GM19023 (cell line): ENCODE results near the gene PWP1.

ENCODE experiments used
- ATAC-seq: cut with Tn5 transposase; IDR thresholded peaks from one replicate; pipeline ENCODE4 v1.9.1; 2021; ENCODE audit warnings: mild to moderate bottlenecking, moderate library complexity; ENCODE audit not compliant: unreplicated experiment

PWP1 gene

DNA sequence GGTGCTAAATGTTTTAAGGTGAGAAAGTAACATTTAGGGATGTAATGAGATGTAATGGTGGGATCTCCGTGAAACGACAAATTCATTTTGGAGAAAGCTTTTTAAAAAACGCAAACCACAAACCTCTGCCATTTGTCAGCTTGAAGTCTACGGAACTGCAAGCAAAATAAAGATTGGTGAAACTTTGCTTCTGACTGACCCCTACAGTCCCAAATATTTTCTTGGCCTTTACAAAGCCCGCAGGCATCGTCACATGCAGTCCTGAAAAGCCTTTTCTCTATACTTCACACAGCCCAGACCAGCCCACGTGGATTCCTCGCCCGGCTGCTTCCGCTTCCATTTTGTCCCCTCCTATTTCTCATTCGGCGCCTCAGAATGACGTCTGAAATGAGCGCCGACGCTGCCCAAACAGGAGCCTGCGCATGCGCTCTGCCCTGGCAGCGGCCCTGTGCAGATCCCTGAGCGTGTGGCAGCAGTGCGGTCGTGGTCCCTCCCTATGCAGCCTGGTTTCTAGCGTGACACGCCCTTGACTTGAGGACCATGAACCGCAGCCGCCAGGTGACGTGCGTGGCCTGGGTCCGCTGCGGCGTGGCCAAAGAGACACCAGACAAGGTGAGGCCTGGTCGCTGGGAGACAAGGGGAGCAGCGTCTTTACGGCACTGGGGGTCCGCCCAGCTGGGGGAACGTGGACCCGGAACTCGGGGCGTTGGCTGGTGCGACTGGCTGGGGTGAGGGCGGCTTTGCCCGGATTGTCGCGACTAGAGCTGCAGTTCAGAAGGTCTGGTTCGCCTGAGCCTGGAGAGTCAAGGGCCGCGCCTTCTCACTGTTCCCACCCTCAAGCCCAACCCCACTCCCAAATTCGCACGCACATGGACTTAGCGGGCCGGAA, at the start of gene PWP1:
PWP1 (plus strand) TSS at position 440 of the 889 bp plus-strand sequence; CDS start at position 541, 101 bp downstream.
- ATAC-seq, result peak; percentile 89

DNA sequence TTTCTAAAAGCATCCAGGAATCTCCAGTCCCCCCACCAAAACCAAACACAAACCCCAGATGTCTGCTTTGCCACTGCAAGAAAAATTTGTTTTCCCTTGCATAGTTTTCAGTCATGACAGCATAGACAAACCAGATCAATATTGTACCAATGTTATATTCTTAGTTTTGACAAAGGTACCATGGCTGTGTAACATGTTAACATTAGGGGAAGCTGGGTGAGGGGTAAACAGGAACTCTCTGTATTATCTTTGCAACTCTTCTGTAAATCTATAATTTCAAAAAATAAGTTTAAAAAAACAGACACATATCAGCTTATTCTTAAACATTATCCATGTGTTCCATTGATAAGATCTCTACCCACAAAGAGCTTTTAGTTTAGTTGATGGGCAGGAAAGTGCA, 44.4 kb upstream of the PWP1 start:
- no peak for ATAC-seq

DNA sequence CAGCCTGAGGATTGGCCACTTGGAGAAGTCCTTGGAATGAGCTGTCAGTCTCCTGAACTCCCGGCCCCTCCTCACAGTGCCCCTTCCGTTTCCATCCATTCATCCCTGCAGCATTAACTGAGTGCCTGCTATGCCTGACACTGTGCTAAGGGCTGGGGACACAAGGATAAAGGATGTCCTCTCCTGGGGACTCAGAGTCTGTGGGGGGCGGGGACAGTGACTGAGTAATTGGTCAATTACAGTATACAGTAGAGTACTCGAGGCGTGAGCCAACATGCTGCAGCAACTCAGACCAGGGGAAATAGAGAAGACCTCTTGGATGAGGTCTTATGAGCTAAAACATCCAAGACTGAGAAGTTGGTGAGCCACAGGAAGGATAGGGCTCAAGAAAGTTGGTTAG, 43.4 kb upstream of the PWP1 start:
- ATAC-seq, result no peak

DNA sequence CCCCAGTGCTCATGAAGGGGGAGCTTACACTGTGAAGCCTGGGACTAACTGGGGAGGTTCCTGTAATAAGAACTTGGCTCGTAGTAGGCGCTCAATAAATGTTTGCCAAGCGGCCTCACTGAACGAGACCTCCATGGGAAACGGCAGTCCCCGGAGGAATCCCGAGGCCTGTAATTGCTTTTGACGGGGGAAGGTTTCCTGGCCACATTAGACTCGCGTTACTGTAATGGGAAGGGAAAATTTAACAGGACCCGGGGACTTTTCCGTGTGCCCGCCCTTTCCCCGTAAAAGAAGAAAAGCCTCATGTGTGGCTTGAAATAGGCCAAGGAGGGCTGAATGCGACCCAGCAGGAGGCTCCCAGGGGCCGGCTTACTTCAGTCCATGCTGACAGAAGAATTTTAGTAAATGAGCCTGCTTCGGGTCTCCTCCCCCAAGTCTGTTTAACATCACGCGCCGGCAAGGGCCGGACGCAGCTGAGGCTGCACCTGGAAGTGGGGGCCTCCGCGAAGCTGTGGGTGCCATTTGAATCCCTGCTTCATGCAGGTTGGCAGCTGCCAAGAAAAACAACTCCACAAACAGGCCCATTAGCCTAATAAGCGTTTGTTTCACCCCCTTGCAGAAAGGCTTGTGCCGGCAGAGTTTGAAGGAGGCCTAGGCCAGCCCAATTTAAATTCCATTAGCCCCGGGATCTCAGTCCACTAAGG, 39.8 kb upstream of the PWP1 start:
- ATAC-seq, result no peak

DNA sequence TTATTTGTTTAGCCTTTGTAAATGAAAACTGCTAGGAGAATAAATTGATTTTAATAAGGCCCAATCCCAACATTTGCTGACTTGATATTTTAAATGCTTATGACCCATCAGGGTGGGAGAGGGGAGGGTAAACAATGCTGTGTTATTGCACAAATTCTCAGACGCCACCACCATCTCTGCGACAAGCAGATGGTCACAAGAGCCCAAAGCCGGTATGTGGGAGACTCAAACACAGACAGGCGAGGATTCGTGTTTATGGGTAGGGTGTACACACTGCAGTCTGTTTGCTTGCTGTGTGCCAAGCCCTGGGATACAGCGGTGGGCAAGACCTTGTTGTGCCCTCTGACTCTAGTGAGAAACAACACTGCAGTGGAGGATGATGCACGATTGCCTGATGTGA, 39.2 kb upstream of the PWP1 start:
- no peak for ATAC-seq

DNA sequence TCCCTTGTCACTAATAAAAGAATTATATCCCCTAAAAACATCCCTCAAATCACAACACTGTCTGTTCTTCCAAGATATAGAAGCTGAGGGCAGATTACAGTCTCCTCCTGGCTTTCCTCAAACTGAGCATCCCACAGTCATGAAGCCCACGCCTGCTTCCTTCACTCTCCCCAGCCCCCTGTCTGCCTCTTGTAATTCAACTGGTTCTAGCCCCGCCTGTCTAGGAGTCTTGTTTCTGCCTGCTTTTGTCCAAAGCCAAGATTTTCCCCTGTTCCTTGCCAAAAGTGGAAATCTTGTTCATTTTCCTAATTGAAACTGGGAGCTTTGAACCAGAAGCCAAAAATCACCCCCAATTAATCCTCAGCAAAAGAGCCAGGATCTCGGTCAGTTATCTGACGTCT, 35.9 kb upstream of the PWP1 start:
- no peak for ATAC-seq

GRCh38 chr12:107650977-107651376, 34.6 kb upstream of the PWP1 start:
- no peak for ATAC-seq

DNA sequence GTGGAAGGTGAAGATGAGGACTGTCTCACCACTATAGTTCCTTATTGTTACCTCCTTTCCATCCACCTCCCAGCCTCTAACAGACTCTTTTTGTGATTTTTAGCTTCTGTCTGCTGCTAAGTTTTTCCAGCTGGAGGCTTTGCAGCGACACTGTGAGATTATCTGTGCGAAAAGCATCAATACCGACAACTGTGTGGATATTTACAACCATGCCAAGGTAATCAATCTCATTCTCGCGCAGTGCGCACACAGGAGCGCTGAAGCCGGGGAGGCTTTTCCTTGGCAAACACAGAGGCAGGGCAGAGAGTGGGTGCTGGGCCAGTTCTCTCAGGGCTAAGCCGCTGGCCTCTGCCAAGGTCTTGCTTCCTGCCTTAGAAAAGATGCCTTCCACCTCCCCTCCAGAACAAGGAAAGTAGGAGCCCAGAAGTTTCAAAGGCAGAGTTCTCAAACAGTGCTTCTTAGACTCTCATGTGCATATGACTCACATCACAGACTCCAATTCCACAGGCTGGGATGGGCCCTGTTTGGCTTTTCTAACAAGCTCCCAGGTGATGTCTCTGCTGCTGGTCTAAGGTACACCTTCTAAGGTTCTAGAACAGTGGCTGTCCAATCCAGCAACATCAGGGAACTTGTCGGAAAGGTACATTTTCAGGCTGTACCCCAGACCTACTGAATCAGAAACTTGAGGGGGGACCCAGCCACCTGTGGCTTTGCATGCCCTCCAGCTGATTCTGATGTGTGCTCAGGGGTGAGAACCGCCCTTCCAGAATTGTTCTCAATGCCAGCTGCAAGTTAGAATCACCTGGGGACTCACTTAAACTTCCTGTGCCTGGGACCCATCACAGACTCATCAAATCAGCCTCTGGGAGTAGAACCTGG, 33.8 kb upstream of the PWP1 start:
- ATAC-seq, result no peak

GRCh38 chr12:107653519-107653918, 32.1 kb upstream of the PWP1 start:
- ATAC-seq, result no peak

DNA sequence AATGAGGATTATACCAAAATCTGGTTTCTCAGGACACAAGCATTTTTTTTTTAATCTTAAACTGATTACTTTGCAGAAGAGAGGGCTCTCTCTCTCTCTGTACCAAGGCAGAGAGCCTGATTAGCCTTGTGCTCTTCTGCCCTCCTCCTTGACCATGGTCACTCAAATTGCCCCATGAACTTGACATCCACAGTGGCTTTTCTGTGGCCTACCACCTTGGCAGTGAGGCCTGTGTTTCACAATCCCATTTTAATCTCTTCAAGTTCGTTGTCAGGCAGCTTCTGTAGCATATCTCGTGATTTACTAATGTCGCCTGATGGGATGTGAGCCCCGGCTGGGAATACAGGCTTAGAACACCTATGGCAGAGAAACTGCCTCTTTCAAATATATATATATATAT, 30.7 kb upstream of the PWP1 start:
- ATAC-seq, result no peak

DNA sequence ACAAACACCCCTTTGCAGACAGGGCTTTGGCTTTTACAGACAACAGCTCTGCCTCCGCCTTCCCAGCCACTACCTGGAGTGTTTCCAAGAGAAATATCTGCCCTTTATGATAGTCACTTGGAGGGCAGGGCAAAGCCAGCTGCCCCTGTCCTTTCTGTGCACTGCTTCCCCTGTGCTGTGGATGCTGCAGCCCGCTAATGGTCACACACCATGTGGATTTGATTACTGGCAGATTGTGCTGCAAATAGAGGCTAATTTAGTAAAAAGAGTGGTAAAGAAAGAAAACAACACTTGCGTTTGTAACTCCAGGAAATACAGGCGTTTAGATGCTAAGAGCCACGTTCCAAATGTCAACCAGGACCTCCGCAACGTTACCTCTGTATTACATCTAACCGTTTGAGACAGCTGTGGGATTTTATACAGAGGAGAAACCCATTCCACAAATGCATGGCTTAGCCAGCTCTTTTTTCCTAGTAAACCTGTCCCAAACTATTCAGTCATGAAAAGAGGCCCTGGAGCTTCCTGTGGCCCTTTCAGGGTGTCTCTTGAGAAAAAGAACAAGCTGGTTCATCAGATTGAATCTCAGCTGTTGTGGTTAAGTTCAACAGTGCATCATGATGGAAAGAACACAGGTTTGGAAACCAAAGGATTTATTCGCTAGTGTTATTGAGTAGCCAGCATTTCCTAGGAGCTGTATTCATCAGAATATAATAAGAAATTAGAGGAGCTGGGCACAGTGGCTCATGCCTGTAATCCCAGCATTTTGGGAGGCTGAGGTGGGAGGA, 30.1 kb upstream of the PWP1 start:
- no peak for ATAC-seq

DNA sequence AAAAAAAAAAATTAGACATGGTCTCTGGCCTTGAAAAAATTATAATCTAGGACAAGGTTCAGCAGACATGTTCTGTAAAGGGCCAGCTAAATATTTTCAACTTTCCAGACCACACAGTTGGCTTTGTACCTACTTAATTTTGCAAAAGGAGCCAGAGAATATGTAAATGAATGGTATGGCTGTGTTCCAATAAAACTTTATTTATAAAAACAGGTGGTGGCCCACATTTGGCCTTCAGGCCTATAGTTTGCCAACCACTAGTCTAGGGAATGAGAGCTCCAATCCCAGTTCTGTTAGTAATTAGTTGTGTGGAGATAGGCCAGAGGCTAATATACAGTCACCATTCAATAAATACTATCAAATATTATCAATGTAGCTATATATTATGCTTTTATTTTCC, 29.3 kb upstream of the PWP1 start:
- no peak for ATAC-seq

DNA sequence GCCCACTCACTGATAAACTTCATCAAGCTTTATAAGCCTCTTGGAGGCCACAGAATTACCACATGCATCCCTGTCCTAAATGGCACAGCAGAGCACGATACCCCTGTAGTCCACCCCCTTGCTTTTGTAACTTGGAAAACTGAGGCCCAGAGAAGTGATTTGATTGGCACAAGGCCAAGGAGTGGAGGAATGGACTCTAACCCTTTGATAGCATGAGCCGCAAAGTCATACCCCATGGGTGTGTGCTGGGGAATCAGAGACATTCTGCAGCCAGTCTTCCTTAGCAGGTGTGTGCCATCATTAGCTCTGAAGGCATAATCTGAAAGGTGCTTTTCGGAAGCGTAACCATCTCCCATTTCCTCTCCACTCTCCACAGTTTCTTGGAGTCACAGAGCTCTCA, 28.5 kb upstream of the PWP1 start:
- ATAC-seq, result no peak

- ATAC-seq, result no peak
Observed at GRCh38 chr12:107657621-107658020, 28.0 kb upstream of the PWP1 start.

DNA sequence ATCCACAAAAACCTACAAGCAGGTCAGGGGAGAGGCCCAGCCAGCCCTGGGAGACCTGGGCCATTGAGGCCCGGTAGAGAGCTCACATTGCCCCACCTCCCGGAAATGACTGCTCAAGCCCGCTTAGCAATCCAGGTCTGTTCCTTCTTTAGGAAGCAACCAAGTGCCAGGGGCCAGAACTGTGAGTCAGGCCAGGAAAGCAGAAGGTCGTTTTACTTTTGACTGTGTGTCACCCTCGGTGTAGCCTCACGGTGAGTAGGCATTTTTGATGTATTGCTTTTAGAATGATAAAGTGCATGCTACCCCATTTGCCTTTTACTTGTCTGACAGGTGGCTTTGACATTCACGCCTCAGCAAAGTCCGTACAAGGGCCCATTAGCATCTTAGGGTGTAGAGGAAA, 25.4 kb upstream of the PWP1 start:
- ATAC-seq, result no peak

DNA sequence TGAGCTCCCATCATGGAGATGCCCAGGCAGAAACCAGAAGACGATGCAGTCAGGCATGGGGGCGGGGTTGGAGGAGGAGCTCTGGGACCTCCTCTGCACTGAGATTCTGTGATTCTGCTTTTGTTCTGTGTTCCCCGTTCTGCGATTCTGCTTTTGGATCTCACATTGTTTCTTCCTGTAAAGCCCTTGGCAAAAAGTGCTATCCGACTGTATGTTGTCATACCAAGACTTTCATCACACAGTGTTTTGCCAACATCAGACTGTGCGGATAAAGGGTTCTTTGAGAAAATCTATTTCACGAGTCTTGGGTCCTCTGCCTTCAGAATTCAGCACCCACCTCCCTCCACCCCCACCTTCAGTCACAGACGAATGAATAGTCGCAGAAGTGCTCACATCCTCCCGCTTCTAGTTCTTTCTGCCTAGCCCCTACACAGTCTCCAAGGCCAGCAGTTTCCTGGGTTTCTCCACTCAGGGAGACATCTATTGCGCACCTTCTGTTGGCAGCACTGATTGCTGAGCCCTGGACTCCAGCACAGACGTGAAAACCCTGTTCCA, 24.7 kb upstream of the PWP1 start:
- no peak for ATAC-seq

DNA sequence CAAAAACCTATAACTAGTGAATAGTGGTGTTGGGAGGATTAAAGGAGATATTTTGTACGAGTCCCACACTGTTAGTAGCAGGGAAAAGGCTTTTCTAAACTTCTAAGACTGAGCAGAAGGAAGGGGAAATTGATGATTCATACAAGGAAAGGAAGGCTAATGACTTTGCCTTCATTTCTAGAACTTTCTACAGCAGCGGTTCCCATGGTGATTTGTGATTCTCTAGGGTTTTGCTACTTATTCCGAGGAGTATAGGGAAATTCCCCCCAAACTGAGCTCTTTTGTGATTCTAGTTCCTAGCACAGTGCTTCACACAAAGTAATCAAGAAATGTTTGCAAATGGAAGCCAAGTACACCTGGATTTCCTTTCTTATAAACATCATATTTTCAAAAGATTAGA, 23.8 kb upstream of the PWP1 start:
- ATAC-seq, result no peak

GRCh38 chr12:107662484-107662883, 23.1 kb upstream of the PWP1 start:
- no peak for ATAC-seq

- no peak for ATAC-seq
Observed at GRCh38 chr12:107663277-107663676, 22.3 kb upstream of the PWP1 start.

DNA sequence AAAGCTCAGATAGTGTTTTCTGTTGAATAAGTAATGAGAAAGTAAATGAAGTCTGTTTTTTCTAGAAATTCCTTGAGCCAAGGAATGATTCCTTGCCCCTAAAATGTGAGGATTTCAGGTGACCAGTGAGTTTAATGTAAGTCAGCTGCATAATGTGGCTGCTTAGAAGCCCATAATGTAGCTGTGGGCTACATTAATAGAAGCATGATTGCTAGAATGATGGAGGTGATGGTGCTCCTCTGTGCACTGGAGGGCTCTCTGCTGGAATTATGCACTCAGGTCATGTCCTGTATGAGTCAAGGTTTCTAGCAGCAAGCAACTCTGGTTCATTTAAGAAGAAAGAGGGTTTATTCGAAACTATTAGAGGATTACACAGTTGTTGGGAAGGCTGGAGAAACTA, 19.6 kb upstream of the PWP1 start:
- ATAC-seq, result no peak
